ENCODE data around the gene GPA33. TPM values are rescaled to one million over a fixed set of nuclear protein-coding genes. Genes with fewer than 3 reads are reported as not detected.

Gene GPA33
- total and polyA plus RNA-seq, 9 of the 15 experiments (the other 6 are each of a cell fraction or from before 2014, with no cell fraction given): 0.13 TPM; not detected in 8

- TF ChIP-seq NR2C2 (CRISPR knock-in tag; IDR thresholded peaks at IDR 0.05) (no peak), NR2C2 (tag; IDR thresholded peaks at IDR 0.05) (no peak), DNMT1 (IDR thresholded peaks at IDR 0.05) (no peak)
Measured at GRCh38 chr1:167082511-167083027, 7.6 kb downstream of the GPA33 start (continued).

- Histone ChIP-seq H3K9ac (ENCODE audit: insufficient read depth in 1 of 2, low read depth in 2 of 2, low read length in 2 of 2) (no peak overlapping the region), H2AFZ (ENCODE audit: low read depth, low read length) (no peak overlapping the region), H3K4me3 (no peak overlapping the region), H3K9me1 (ENCODE audit: control insufficient read depth, insufficient read depth, low read length) (no peaks in the 10 kb centered on the region), H3K4me2 (ENCODE audit: insufficient read depth, low read length) (no peak overlapping the region), H3K9me3 (replicated peaks; ENCODE audit: control insufficient read depth, insufficient read depth, low read depth, low read length) (no peaks in the 10 kb centered on the region), H4K20me1 (replicated peaks; ENCODE audit: control insufficient read depth, insufficient read depth, low read length) (no peaks in the 10 kb centered on the region; the same call in 1 of the 2 replicates), H3K79me2 (ENCODE audit: control insufficient read depth, insufficient read depth, low read length) (no peaks in the 10 kb centered on the region), H3K27me3 (ENCODE audit: control insufficient read depth in 2 of 2, insufficient read depth in 2 of 2, low read length in 2 of 2) (peaks cover 65 to 66% of the 10 kb centered on the region in 2 experiments), H3K36me3 (ENCODE audit: control insufficient read depth, insufficient read depth, low read length) (no peaks in the 10 kb centered on the region), H3K27ac (ENCODE audit: extremely low read depth, low read depth, low read length) (no peak overlapping the region), H3K4me1 (replicated peaks in 1 of 2; ENCODE audit: control insufficient read depth in 2 of 2, insufficient read depth in 2 of 2, low read length in 2 of 2) (no peaks in the 10 kb centered on the region)
- POLR2A ChIA-PET: no interaction called here
- BruUV-seq (replicated peaks): no TSS peak
- no peak for TF ChIP-seq RBM17 (IDR thresholded peaks at IDR 0.05; ENCODE audit: borderline replicate concordance, low read depth, low read length)
- no peak for TF ChIP-seq POLR3A (IDR thresholded peaks at IDR 0.05; ENCODE audit: borderline replicate concordance, extremely low read depth, insufficient read depth, insufficient read length)
- TF ChIP-seq NR1H2 (CRISPR knock-in tag; IDR thresholded peaks at IDR 0.05): no peak
- TF ChIP-seq ZNF79 (CRISPR knock-in tag; IDR thresholded peaks at IDR 0.05; ENCODE audit: low read depth): no peak
- TF ChIP-seq DNMT1 (IDR thresholded peaks at IDR 0.05): no peak
- no peak for TF ChIP-seq FOXO4 (CRISPR knock-in tag; IDR thresholded peaks at IDR 0.05)
- TF ChIP-seq E2F3 (CRISPR knock-in tag; IDR thresholded peaks at IDR 0.05): no peak
- FAIRE-seq (no peak), DNase-seq (ENCODE audit: extremely low read depth in 1 of 4, low spot score in 3 of 4) (no peak), ATAC-seq (no peak)
- intact Hi-C loops (cut with micrococcal nuclease) (no loop called here), in situ Hi-C loops (cut with MboI) (no loop called here)
- CTCF ChIA-PET (ENCODE audit: low intra/inter-chr PET ratio): interaction anchor here (0.7 kb wide), 1 partner anchor 27 kb away, joined by 3 read pairs; no protein-coding TSS in a partner anchor
- WGBS (ENCODE audit: insufficient coverage, low coverage, missing lambda C conversion rate): under 1% methylated on average over 8 of the region's 8 CpGs
Measured at GRCh38 chr1:167081594-167082156, 8.5 kb downstream of the GPA33 start.
